ENCODE measurements around the gene ARHGAP24.
"Not testable (repeated sequence)": the region's sequence is repeated elsewhere in the genome, so short reads cannot be mapped to it uniquely, and the experiment has no call there.

The ARHGAP24 gene

GRCh38 chr4:85860066-85860740 is 385.3 kb downstream of the ARHGAP24 start:
- DNase-seq (ENCODE audit: low read depth, low spot score): no peak

DNA sequence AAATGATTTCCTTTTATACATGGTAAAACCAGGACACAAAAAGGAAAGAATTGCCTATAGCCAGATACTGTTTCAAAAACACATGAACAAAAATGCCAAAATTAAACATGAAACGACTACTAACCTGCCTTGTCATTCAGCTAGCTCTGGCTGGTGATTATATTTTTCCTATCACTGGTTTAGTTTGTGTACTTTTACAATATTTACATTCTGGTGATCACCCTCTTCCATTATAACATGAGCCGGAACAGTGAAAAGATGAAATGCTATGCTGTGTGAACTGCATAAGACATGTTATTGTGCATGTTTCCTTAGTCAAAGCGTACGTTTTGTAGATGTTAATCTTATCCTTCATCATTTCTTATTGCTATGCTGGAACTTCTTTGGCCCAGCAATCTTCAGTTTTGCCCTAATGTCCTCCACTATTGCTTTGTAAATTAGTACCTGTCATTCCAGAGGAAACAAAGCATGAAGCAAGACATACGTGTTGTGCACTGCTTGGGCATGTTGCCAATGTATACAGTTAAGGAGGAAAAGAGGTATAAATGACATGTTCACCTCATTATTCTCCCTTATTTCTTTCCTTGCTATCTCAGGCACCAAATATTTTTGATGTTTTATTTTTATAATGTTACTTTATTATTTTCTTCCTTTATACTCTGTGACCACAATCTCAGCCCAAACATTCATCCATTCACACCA is 386.3 kb downstream of the ARHGAP24 start:
- DNase-seq (ENCODE audit: low read depth, low spot score): no peak

GRCh38 chr4:85862896-85863295 is 387.9 kb downstream of the ARHGAP24 start:
- DNase-seq (ENCODE audit: low read depth, low spot score): no peak

DNA sequence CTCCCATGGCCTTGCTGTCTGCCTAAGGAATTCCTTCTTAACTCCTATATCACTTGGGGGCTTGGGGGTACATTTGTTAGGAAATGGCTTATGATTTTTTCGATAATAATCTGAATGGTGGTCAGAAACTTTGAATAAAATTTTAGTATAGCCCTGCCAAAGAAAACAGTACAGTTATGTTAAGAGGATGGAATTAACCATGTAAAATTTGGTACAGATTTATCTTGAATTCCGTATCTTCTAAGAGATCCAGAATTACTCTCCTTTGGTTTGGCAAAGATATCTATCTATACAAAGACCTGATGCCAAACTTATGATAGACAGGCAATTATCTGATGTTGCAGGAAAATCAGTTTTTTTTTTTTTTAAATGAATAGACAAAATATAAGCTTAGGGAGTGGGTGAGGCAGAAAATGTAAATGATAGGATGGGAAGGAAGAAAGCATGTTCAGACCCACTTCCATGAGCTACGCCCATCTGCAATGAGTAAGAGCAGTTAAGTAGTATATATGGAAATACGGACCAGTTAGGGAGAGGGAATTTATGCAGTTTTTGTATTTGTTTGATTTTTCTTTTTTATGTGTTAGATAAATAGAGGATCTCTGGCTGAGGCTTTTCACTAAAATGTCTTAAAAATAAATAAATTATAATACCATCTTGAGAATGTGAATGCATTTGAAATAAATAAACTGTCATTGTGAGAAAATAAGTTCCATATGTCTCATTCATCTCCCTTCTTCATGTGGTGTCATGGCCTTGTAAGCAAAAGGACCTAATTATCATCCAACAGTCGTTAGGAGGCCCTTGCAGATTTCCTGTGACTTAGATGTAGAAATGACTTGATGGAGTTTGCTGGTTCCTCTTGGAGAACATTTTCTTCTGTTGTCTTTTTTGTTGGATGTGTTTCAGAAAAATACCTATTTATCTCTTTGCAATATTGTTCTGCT is 389.6 kb downstream of the ARHGAP24 start:
- DNase-seq (ENCODE audit: low read depth, low spot score): no peak

GRCh38 chr4:85865256-85865655 is 390.3 kb downstream of the ARHGAP24 start:
- DNase-seq (ENCODE audit: low read depth, low spot score): no peak

- no peak for DNase-seq (ENCODE audit: low read depth, low spot score)
Measured at GRCh38 chr4:85866508-85866907, 391.6 kb downstream of the ARHGAP24 start.

DNA sequence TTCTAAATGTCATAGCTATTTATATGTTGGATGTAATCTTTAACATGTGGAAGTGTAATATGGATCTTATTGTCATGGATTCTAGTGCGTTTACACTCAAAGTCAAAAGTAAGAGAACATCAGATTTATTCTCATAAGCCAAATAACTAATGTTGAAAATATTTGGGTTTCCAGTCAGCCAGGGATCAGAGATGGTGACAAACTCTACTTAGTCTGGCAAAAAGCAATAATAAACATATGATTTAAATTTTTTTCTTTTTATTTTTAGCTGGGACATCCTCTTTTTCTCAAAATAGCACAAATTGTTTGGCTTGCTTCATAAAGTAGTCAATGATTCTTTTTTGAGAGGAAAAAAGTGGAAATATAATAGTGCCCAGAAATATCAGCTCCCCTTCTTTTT is 392.3 kb downstream of the ARHGAP24 start:
- no peak for DNase-seq (ENCODE audit: low read depth, low spot score)

GRCh38 chr4:85869181-85869580 is 394.2 kb downstream of the ARHGAP24 start:
- DNase-seq (ENCODE audit: low read depth, low spot score): no peak

DNA sequence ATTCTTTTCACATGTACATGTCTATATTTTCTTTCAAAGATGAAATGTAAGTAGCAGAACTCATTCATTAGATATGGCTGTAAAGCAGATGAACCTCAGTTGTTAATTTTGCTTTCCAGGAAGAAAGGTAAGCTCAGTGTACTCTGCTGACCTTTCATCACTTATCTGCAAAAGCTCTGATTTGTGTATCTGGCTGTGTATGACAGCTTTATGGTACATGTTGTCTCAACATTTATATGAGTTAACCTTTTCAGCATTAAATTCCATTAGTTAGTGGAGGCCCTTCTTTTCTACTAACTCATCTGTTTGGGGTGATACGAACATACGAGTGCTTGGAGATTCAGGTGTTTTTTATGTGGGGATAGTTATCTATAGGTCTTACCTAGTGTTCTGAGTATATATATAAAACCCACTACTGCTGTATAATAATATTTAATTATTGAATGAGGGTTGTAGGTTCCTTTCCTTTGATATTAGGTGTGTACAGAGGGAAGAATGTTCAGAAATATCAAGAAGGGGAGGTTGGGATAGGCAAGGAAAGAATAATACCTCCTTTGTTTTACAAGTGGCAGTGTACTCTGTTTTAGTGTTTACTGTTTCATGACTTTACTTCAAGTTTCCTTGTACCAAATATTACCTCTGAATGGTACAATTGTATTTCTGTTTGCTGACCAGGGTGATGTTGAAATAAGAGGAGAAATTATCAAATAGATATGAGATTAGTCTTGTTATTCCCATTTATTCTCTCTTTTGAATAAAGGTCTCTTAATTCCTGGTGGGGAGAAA is 395.5 kb downstream of the ARHGAP24 start:
- DNase-seq (ENCODE audit: low read depth, low spot score): no peak

- no peak for DNase-seq (ENCODE audit: low read depth, low spot score)
Measured at GRCh38 chr4:85873566-85873965, 398.6 kb downstream of the ARHGAP24 start.

- DNase-seq (ENCODE audit: low read depth, low spot score): no peak
Measured at GRCh38 chr4:85879518-85879917, 404.6 kb downstream of the ARHGAP24 start.

- no peak for DNase-seq (ENCODE audit: low read depth, low spot score)
Measured at GRCh38 chr4:85883180-85883579, 408.2 kb downstream of the ARHGAP24 start.

DNA sequence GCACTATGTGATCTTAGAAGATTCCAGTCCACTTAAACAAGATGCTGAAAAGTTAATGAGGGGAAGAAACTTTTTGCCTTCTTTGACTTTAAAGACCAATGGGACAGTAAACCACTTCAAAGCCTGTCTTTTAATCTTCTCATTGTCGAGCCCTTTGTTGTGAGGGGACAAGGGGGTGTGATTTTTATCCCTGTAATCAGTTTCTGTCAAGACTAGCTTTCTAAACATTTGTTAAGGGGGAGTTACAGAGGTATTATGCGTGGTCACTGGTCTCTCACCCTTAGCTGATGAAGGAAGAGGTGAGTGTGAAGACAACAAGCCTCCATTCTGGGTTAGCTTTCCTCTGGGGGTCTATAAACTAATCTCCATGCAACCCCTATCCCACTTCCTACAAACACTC is 409.3 kb downstream of the ARHGAP24 start:
- no peak for DNase-seq (ENCODE audit: low read depth, low spot score)

- DNase-seq (ENCODE audit: low read depth, low spot score): no peak
Measured at GRCh38 chr4:85886665-85887064, 411.7 kb downstream of the ARHGAP24 start.

DNA sequence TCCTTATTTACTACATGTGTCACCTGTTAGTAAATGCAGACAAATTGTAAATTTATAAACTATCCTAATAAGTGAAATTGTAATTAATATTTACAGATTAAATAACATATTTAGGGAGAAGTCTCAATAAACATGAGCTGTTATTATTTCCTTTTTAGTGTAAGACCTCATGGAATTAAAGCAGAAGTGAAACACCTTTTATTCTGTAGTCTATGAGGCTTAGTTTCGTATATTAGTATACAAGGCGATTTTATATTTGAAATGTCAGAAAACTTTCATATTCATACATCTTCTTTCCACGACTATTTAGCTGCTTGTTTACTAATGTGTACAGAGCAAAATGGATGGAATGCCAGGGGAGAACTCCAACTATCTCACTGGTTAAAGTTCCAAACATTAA is 414.4 kb downstream of the ARHGAP24 start:
- DNase-seq (ENCODE audit: low read depth, low spot score): no peak

GRCh38 chr4:85895755-85896154 is 420.8 kb downstream of the ARHGAP24 start:
- DNase-seq (ENCODE audit: low read depth, low spot score): no peak

DNA sequence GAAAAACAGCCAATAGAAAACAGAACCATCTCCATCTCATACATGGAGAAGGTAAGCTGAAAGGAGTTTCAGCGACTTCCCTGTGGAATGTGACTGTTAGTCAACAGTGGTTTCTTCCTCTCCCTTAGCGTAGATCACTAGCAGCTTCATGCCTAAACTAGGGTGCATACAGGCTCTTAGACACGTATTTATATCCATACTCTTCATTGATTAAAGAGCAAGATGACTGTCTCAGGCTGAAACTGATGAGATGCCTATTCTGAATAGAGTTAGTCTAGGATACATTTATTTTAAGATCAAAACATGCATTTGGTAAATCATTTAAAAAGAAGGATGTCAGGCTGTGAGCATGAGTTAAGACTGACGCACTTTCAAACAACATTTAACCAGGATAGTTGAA is 423.3 kb downstream of the ARHGAP24 start:
- DNase-seq (ENCODE audit: low read depth, low spot score): no peak

GRCh38 chr4:85901500-85901899 is 426.6 kb downstream of the ARHGAP24 start:
- no peak for DNase-seq (ENCODE audit: low read depth, low spot score)

GRCh38 chr4:85902647-85903046 is 427.7 kb downstream of the ARHGAP24 start:
- not testable (repeated sequence) for DNase-seq (ENCODE audit: low read depth, low spot score)

GRCh38 chr4:85905761-85906160 is 430.8 kb downstream of the ARHGAP24 start:
- no peak for DNase-seq (ENCODE audit: low read depth, low spot score)

DNA sequence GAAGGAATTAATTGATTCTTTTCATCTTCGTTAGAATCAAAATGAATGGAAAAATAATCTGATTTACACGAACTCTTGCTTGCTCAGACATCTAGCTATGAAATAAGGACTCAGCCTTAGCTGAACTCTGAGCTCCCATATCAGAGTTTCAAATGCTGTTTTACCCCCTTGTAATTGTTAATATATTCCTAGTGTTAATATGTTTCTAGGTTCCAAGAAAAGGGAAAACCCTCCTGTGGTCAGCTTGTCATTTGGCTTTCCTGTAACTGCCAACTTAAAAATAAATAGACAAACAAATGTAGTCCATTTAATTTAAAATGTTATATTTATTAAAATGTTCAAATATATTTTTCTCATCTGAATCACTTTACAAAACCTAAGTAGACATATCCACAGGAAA is 432.1 kb downstream of the ARHGAP24 start:
- DNase-seq (ENCODE audit: low read depth, low spot score): no peak

DNA sequence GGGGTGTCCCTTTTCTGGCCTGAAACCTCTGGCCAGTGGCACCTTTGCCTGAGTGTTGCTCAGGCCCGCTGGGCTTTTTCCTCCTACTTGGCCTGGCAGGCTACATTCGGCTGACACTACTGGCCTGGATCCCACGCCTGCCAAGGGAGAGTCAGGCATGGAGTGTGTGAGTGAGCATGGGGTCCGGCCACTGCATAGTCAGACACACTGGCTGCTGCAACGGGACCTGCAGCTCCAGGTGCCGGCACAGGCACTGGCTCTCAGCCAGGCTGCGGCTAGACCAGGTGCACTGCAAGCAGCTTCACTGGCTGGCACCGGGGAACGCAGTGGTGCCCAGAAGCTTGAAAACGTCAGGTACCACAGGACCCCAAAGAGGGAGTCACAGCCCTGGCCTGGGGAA is 434.9 kb downstream of the ARHGAP24 start:
- DNase-seq (ENCODE audit: low read depth, low spot score): no peak
